GM12878 (cell line): ENCODE data around the gene IGLL5.

ENCODE experiments used
- CTCF ChIP-seq, 3 experiments: IDR thresholded peaks in 2 of 3; conservative IDR thresholded peaks in 1 of 3; 2 replicates each; pipeline ENCODE4 v1.5.1; 2011; ENCODE audit warnings: low read depth in 3 of 3, low read length in 3 of 3, mild to moderate bottlenecking in 3 of 3, control low read depth in 2 of 3, moderate library complexity in 2 of 3, inconsistent platforms in 1 of 3, mixed read lengths in 1 of 3; ENCODE audit not compliant: control insufficient read depth in 2 of 3, insufficient read depth in 1 of 3; ENCODE audit errors: extremely low read depth in 1 of 3
- NR2C2 ChIP-seq: IDR thresholded peaks from 2 replicates; pipeline ENCODE4 v1.6.1; 2011; ENCODE audit warnings: borderline replicate concordance, low read depth; ENCODE audit not compliant: control insufficient read depth, insufficient read length
- SIN3A ChIP-seq: IDR thresholded peaks from 2 replicates; pipeline ENCODE4 v1.6.1; 2012; ENCODE audit warnings: low read depth, low read length, improper control_type of control experiment
- TCF7 ChIP-seq: IDR thresholded peaks from 2 replicates; pipeline ENCODE4 v1.6.1; 2014; ENCODE audit warnings: antibody characterized with exemption, borderline replicate concordance

GRCh38 chr22:22893891-22894739 lies 6.5 kb downstream of the IGLL5 start:
- no peak for TF ChIP-seq CTCF (IDR thresholded peaks at IDR 0.05 in 2 of 3, conservative IDR thresholded peaks at IDR 0.05 in 1 of 3; ENCODE audit: control insufficient read depth in 2 of 3, extremely low read depth in 1 of 3, insufficient read depth in 1 of 3, low read depth in 3 of 3, low read length in 3 of 3)
- TF ChIP-seq NR2C2, result no peak
- no peak for TF ChIP-seq TCF7
- TF ChIP-seq SIN3A, result no peak
